PC-9 (cell line): ENCODE measurements around the gene KLHL40. TPM values are rescaled to one million over a fixed set of nuclear protein-coding genes. Genes with fewer than 3 reads are reported as not detected.

Source experiments
- BruUV-seq: library from RNA; stranded (reverse); fragments of 400-500 nt; replicated peaks from 2 replicates; lab custom pipeline; 2021; lab: Mats Ljungman, UMichigan
- CTCF ChIA-PET: fragments of 300-600 bp; sonication (Branson Sonifier 250); formaldehyde crosslinking; loops from one replicate; lab custom pipeline; 2022; ENCODE audit warnings: antibody characterized with exemption; lab: Charles Lee
- POLR2A ChIA-PET: fragments of 300-600 bp; sonication (Branson Sonifier 250); formaldehyde crosslinking; loops from one replicate; lab custom pipeline; 2022; ENCODE audit warnings: antibody characterized with exemption; ENCODE audit not compliant: unreplicated experiment; lab: Charles Lee
- DNase-seq, 2 experiments: peaks; one replicate each; pipeline versions ENCODE4 v3.0.0 to v3.0.0-alpha.2; 2015 to 2022; ENCODE audit warnings: mixed read lengths in 1 of 2
- H2AFZ ChIP-seq: fragments of 200-600 bp; sonication (generic); 2 replicates; pipeline ENCODE4 v1.8.1; 2017; ENCODE audit warnings: antibody characterized with exemption
- H3F3A ChIP-seq: fragments of 200-600 bp; sonication (generic); 2 replicates; pipeline ENCODE4 v1.8.1; 2017; ENCODE audit warnings: antibody characterized with exemption, mild to moderate bottlenecking, low read depth; ENCODE audit not compliant: insufficient read depth
- H3K27ac ChIP-seq: fragments of 200-600 bp; sonication (generic); 2 replicates; pipeline ENCODE4 v1.6.1; 2016; ENCODE audit warnings: mixed run types
- H3K27me3 ChIP-seq: fragments of 200-600 bp; sonication (generic); 2 replicates; pipeline ENCODE4 v1.6.1; 2016; ENCODE audit warnings: low read depth, mixed run types; ENCODE audit not compliant: insufficient read depth
- H3K36me3 ChIP-seq: fragments of 200-600 bp; sonication (generic); 2 replicates; pipeline ENCODE4 v1.6.1; 2016; ENCODE audit warnings: low read depth, mixed run types
- H3K4me1 ChIP-seq: fragments of 200-600 bp; sonication (generic); replicated peaks from 2 replicates; pipeline ENCODE4 v1.6.1; 2016; ENCODE audit warnings: mixed run types; ENCODE audit not compliant: insufficient read depth
- H3K4me2 ChIP-seq: fragments of 200-600 bp; sonication (generic); 2 replicates; pipeline ENCODE4 v1.6.1; 2017; ENCODE audit warnings: mixed run types
- H3K4me3 ChIP-seq: fragments of 200-600 bp; sonication (generic); 2 replicates; pipeline ENCODE4 v1.6.1; 2016; ENCODE audit warnings: mixed run types
- H3K79me2 ChIP-seq: fragments of 200-600 bp; sonication (generic); 2 replicates; pipeline ENCODE4 v1.6.1; 2017; ENCODE audit warnings: low read depth, mixed run types
- H3K9me2 ChIP-seq: fragments of 200-600 bp; sonication (generic); 2 replicates; pipeline ENCODE4 v1.8.1; 2017; ENCODE audit warnings: mild to moderate bottlenecking; ENCODE audit not compliant: insufficient read depth
- H3K9me3 ChIP-seq: fragments of 200-600 bp; sonication (generic); 2 replicates; pipeline ENCODE4 v1.8.1; 2016; ENCODE audit warnings: low read depth; ENCODE audit not compliant: insufficient read depth
- H4K20me1 ChIP-seq: fragments of 200-600 bp; sonication (generic); 2 replicates; pipeline ENCODE4 v1.8.1; 2017; ENCODE audit not compliant: insufficient read depth
- EZH2 ChIP-seq: fragments of 200-600 bp; sonication (generic); IDR thresholded peaks from 2 replicates; pipeline ENCODE4 v1.8.0; 2017; ENCODE audit warnings: antibody characterized with exemption, low read depth
- intact Hi-C: fragments of 100-400 bp; cut with micrococcal nuclease; formaldehyde crosslinking; loops from one replicate; pipeline ENCODE4 v1.10.0; 2022; ENCODE audit not compliant: unreplicated experiment
- total RNA-seq: library from RNA; stranded (reverse); gene quantifications from 2 replicates; pipeline ENCODE4 v1.2.3, GENCODE V29; 2021
- TF ChIP-seq, protein P1 (sequence below): fragments of 200-600 bp; sonication (generic); conservative IDR thresholded peaks from 2 replicates; pipeline ENCODE4 v1.6.1; 2017; ENCODE audit warnings: mixed run types, antibody characterized with exemption, mild to moderate bottlenecking, moderate library complexity

KLHL40 gene
- total RNA-seq, 1 experiment from 2014 or later, result not detected

DNA sequence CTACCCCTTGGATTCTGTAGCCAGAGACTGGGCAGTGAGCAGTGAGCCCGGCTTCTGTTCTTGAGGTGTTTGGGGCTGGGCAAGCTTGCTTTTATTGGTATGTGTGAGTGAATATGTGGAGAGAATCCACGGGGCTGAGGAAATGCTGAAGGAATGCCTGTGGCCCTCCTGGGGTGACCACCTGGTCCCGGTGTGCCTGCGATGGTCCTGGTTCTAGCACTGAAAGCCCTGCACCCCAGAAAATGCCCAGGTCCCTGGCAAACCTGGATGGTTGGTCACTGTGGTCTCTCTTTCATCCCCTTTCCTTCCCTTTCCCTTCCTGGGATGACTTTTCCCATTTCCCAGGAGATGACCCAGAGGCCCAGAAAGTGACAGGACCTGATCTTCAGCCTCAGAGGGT, 27.7 kb upstream of the KLHL40 start:
- Histone ChIP-seq H4K20me1 (no peaks in the 10 kb centered on the region), H3K9me2 (no peaks in the 10 kb centered on the region), H3K9me3 (no peaks in the 10 kb centered on the region), H3K4me2 (no peak overlapping the region), H2AFZ (no peak overlapping the region), H3K79me2 (no peaks in the 10 kb centered on the region), H3K27ac (no peak overlapping the region), H3K27me3 (no peaks in the 10 kb centered on the region), H3K4me1 (peaks cover 11% of the 10 kb centered on the region), H3K4me3 (no peak overlapping the region), H3F3A (peaks cover 5% of the 10 kb centered on the region; the same call in 1 of the 2 replicates), H3K36me3 (no peaks in the 10 kb centered on the region)
- BruUV-seq, result no TSS peak
- POLR2A ChIA-PET, result no interaction called here
- no peak for DNase-seq
- CTCF ChIA-PET, result no interaction called here
- TF ChIP-seq, protein P1, sequence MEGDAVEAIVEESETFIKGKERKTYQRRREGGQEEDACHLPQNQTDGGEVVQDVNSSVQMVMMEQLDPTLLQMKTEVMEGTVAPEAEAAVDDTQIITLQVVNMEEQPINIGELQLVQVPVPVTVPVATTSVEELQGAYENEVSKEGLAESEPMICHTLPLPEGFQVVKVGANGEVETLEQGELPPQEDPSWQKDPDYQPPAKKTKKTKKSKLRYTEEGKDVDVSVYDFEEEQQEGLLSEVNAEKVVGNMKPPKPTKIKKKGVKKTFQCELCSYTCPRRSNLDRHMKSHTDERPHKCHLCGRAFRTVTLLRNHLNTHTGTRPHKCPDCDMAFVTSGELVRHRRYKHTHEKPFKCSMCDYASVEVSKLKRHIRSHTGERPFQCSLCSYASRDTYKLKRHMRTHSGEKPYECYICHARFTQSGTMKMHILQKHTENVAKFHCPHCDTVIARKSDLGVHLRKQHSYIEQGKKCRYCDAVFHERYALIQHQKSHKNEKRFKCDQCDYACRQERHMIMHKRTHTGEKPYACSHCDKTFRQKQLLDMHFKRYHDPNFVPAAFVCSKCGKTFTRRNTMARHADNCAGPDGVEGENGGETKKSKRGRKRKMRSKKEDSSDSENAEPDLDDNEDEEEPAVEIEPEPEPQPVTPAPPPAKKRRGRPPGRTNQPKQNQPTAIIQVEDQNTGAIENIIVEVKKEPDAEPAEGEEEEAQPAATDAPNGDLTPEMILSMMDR, result no peak
- TF ChIP-seq EZH2, result no peak
- intact Hi-C loops, result no loop called here

DNA sequence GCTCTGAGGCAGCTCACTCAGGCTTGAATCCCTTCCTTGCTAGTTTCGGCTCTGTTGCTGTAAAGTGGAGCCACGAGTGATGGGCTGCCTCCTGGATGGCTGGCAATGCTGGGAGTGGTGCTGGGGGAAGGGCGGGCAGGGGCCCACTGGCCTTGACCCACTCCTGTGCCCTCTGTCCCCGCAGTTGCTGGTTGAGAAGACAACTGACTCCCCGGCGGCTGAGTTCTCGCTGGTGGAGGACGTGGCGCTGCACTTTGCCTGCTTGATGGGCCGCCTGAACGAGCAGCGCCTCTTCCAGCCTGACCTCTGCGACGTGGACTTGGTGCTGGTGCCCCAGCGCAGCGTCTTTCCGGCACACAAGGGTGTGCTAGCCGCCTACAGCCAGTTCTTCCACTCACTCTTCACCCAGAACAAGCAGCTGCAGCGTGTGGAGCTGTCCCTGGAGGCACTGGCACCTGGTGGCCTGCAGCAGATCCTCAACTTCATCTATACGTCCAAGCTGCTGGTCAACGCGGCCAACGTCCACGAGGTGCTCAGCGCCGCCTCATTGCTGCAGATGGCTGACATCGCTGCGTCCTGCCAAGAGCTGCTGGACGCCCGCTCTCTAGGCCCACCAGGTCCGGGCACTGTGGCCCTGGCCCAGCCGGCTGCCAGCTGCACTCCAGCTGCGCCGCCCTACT, 27.1 kb upstream of the KLHL40 start:
- peaks cover under 1% of the 10 kb centered on the region; the same call in 1 of the 2 replicates for H3F3A ChIP-seq
- H4K20me1 ChIP-seq, result no peaks in the 10 kb centered on the region
- H3K4me3 ChIP-seq, result no peak overlapping the region
- H3K27ac ChIP-seq, result no peak overlapping the region
- BruUV-seq, result no TSS peak
- CTCF ChIA-PET, result no interaction called here
- peaks cover 6% of the 10 kb centered on the region for H3K4me1 ChIP-seq
- intact Hi-C loops, result no loop called here
- H2AFZ ChIP-seq, result no peak overlapping the region
- no peaks in the 10 kb centered on the region for H3K36me3 ChIP-seq
- H3K79me2 ChIP-seq, result no peaks in the 10 kb centered on the region
- POLR2A ChIA-PET, result no interaction called here
- H3K9me3 ChIP-seq, result no peaks in the 10 kb centered on the region
- no peaks in the 10 kb centered on the region for H3K9me2 ChIP-seq
- H3K4me2 ChIP-seq, result no peak overlapping the region
- H3K27me3 ChIP-seq, result no peaks in the 10 kb centered on the region
- no peak for DNase-seq
- TF ChIP-seq, protein P1, result no peak
- no peak for TF ChIP-seq EZH2

DNA sequence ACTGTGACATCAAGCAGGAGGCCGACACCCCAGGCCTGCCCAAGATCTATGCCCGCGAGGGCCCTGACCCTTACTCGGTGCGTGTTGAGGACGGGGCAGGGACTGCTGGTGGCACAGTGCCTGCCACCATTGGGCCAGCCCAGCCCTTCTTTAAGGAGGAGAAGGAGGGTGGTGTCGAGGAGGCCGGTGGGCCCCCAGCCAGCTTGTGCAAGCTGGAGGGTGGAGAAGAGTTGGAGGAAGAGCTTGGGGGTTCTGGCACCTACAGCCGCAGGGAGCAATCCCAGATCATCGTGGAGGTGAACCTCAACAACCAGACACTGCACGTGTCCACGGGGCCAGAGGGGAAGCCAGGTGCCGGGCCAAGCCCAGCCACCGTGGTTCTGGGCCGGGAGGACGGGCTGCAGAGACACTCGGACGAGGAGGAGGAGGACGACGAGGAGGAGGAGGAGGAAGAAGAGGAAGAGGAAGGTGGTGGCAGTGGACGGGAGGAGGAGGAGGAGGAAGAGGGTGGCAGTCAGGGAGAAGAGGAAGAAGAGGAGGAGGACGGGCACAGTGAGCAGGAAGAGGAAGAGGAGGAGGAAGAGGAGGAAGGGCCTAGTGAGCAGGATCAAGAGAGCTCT, 26.5 kb upstream of the KLHL40 start:
- H3K4me3 ChIP-seq, result no peak overlapping the region
- no peaks in the 10 kb centered on the region for H3K9me3 ChIP-seq
- BruUV-seq, result no TSS peak
- H3K27ac ChIP-seq, result no peak overlapping the region
- no peaks in the 10 kb centered on the region for H3K4me1 ChIP-seq
- no peaks in the 10 kb centered on the region for H4K20me1 ChIP-seq
- no peaks in the 10 kb centered on the region for H3F3A ChIP-seq
- no peak overlapping the region for H3K4me2 ChIP-seq
- no peaks in the 10 kb centered on the region for H3K9me2 ChIP-seq
- no peaks in the 10 kb centered on the region for H3K27me3 ChIP-seq
- intact Hi-C loops, result no loop called here
- ChIA-PET CTCF (no interaction called here), POLR2A (no interaction called here)
- no peaks in the 10 kb centered on the region for H3K36me3 ChIP-seq
- H2AFZ ChIP-seq, result no peak overlapping the region
- TF ChIP-seq, protein P1, result no peak
- no peak for TF ChIP-seq EZH2
- DNase-seq, result no peak
- no peaks in the 10 kb centered on the region for H3K79me2 ChIP-seq
